ENCODE results near the gene PIP4K2C. TPM values are rescaled to one million over a fixed set of nuclear protein-coding genes. Genes with fewer than 3 reads are reported as not detected.

PIP4K2C gene
- polyA plus RNA-seq, 1 donor: 26.0 TPM

- peaks cover 15% of the 10 kb centered on the region for H3K4me1 ChIP-seq (ENCODE audit: control insufficient read depth, insufficient read depth, low read length)
- H3K27me3 ChIP-seq (ENCODE audit: control insufficient read depth, insufficient read depth, low read length): peaks cover 97% of the 10 kb centered on the region
- 4% methylated on average over 4 of the region's 49 CpGs for WGBS (ENCODE audit: insufficient coverage, low lambda C conversion rate)
- H3K4me3 ChIP-seq (ENCODE audit: low read length): peak overlapping the region; percentile 35
- no peaks in the 10 kb centered on the region for H3K36me3 ChIP-seq (ENCODE audit: control insufficient read depth, insufficient read depth, low read length)
- peaks cover 10% of the 10 kb centered on the region for H3K9me3 ChIP-seq (ENCODE audit: control insufficient read depth, low read depth, low read length)
- H3K27ac ChIP-seq (ENCODE audit: low read length): no peak overlapping the region
- DNase-seq: peak; percentile 42 to 48
Observed at GRCh38 chr12:57621497-57622292, 30.7 kb downstream of the PIP4K2C start.

- Histone ChIP-seq H3K27ac (ENCODE audit: low read length) (no peak overlapping the region), H3K27me3 (ENCODE audit: control insufficient read depth, insufficient read depth, low read length) (peaks cover 99% of the 10 kb centered on the region), H3K36me3 (ENCODE audit: control insufficient read depth, insufficient read depth, low read length) (no peaks in the 10 kb centered on the region), H3K9me3 (ENCODE audit: control insufficient read depth, low read depth, low read length) (peaks cover 13% of the 10 kb centered on the region), H3K4me1 (ENCODE audit: control insufficient read depth, insufficient read depth, low read length) (peaks cover 18% of the 10 kb centered on the region), H3K4me3 (ENCODE audit: low read length) (no peak overlapping the region)
- 80% methylated on average over 1 of the region's 9 CpGs for WGBS (ENCODE audit: insufficient coverage, low lambda C conversion rate)
- DNase-seq: no peak
Observed at GRCh38 chr12:57622293-57623245, 31.6 kb downstream of the PIP4K2C start.

GRCh38 chr12:57623385-57623784 lies 32.4 kb downstream of the PIP4K2C start:
- Histone ChIP-seq H3K27me3 (ENCODE audit: control insufficient read depth, insufficient read depth, low read length) (peaks cover 99% of the 10 kb centered on the region), H3K36me3 (ENCODE audit: control insufficient read depth, insufficient read depth, low read length) (no peaks in the 10 kb centered on the region), H3K4me1 (ENCODE audit: control insufficient read depth, insufficient read depth, low read length) (peaks cover 24% of the 10 kb centered on the region), H3K27ac (ENCODE audit: low read length) (no peak overlapping the region), H3K4me3 (ENCODE audit: low read length) (no peak overlapping the region), H3K9me3 (ENCODE audit: control insufficient read depth, low read depth, low read length) (peaks cover 18% of the 10 kb centered on the region)
- DNase-seq: no peak
- WGBS (ENCODE audit: insufficient coverage, low lambda C conversion rate): 88% methylated on average over 1 of the region's 2 CpGs

GRCh38 chr12:57623811-57624390 lies 32.9 kb downstream of the PIP4K2C start:
- Histone ChIP-seq H3K36me3 (ENCODE audit: control insufficient read depth, insufficient read depth, low read length) (no peaks in the 10 kb centered on the region), H3K27ac (ENCODE audit: low read length) (no peak overlapping the region), H3K4me3 (ENCODE audit: low read length) (no peak overlapping the region), H3K4me1 (ENCODE audit: control insufficient read depth, insufficient read depth, low read length) (peaks cover 24% of the 10 kb centered on the region), H3K27me3 (ENCODE audit: control insufficient read depth, insufficient read depth, low read length) (peaks cover 99% of the 10 kb centered on the region), H3K9me3 (ENCODE audit: control insufficient read depth, low read depth, low read length) (peaks cover 18% of the 10 kb centered on the region)
- no peak for DNase-seq
- no CpG with 5 or more reads among the region's 5 CpGs for WGBS (ENCODE audit: insufficient coverage, low lambda C conversion rate)

GRCh38 chr12:57624441-57625220 lies 33.6 kb downstream of the PIP4K2C start:
- WGBS (ENCODE audit: insufficient coverage, low lambda C conversion rate): no CpG with 5 or more reads among the region's 8 CpGs
- peaks cover 18% of the 10 kb centered on the region for H3K9me3 ChIP-seq (ENCODE audit: control insufficient read depth, low read depth, low read length)
- no peak overlapping the region for H3K4me3 ChIP-seq (ENCODE audit: low read length)
- peaks cover 21% of the 10 kb centered on the region for H3K4me1 ChIP-seq (ENCODE audit: control insufficient read depth, insufficient read depth, low read length)
- DNase-seq: no peak
- no peaks in the 10 kb centered on the region for H3K36me3 ChIP-seq (ENCODE audit: control insufficient read depth, insufficient read depth, low read length)
- H3K27me3 ChIP-seq (ENCODE audit: control insufficient read depth, insufficient read depth, low read length): peaks cover 97% of the 10 kb centered on the region
- H3K27ac ChIP-seq (ENCODE audit: low read length): no peak overlapping the region

GRCh38 chr12:57625261-57626032 lies 34.5 kb downstream of the PIP4K2C start:
- Histone ChIP-seq H3K36me3 (ENCODE audit: control insufficient read depth, insufficient read depth, low read length) (no peaks in the 10 kb centered on the region), H3K9me3 (ENCODE audit: control insufficient read depth, low read depth, low read length) (peaks cover 18% of the 10 kb centered on the region), H3K27ac (ENCODE audit: low read length) (no peak overlapping the region), H3K27me3 (ENCODE audit: control insufficient read depth, insufficient read depth, low read length) (peaks cover 97% of the 10 kb centered on the region), H3K4me1 (ENCODE audit: control insufficient read depth, insufficient read depth, low read length) (peaks cover 19% of the 10 kb centered on the region), H3K4me3 (ENCODE audit: low read length) (no peak overlapping the region)
- no CpG with 5 or more reads among the region's 12 CpGs for WGBS (ENCODE audit: insufficient coverage, low lambda C conversion rate)
- no peak for DNase-seq

GRCh38 chr12:57626111-57626920 lies 35.3 kb downstream of the PIP4K2C start:
- H3K27me3 ChIP-seq (ENCODE audit: control insufficient read depth, insufficient read depth, low read length): peaks cover 97% of the 10 kb centered on the region

GRCh38 chr12:57626921-57627445 lies 36.0 kb downstream of the PIP4K2C start:
- no CpG with 5 or more reads among the region's 9 CpGs for WGBS (ENCODE audit: insufficient coverage, low lambda C conversion rate)
- peaks cover 97% of the 10 kb centered on the region for H3K27me3 ChIP-seq (ENCODE audit: control insufficient read depth, insufficient read depth, low read length)
- H3K4me1 ChIP-seq (ENCODE audit: control insufficient read depth, insufficient read depth, low read length): peaks cover 9% of the 10 kb centered on the region
- no peak for DNase-seq
- H3K36me3 ChIP-seq (ENCODE audit: control insufficient read depth, insufficient read depth, low read length): no peaks in the 10 kb centered on the region
- no peak overlapping the region for H3K4me3 ChIP-seq (ENCODE audit: low read length)
- H3K27ac ChIP-seq (ENCODE audit: low read length): no peak overlapping the region
- peaks cover 11% of the 10 kb centered on the region for H3K9me3 ChIP-seq (ENCODE audit: control insufficient read depth, low read depth, low read length)

More at GRCh38 chr12:57626111-57626920, 35.3 kb downstream of the PIP4K2C start:
- no peak for DNase-seq
- Histone ChIP-seq H3K27ac (ENCODE audit: low read length) (no peak overlapping the region), H3K36me3 (ENCODE audit: control insufficient read depth, insufficient read depth, low read length) (no peaks in the 10 kb centered on the region), H3K9me3 (ENCODE audit: control insufficient read depth, low read depth, low read length) (peaks cover 12% of the 10 kb centered on the region), H3K4me3 (ENCODE audit: low read length) (no peak overlapping the region), H3K4me1 (ENCODE audit: control insufficient read depth, insufficient read depth, low read length) (peaks cover 13% of the 10 kb centered on the region)
- WGBS (ENCODE audit: insufficient coverage, low lambda C conversion rate): no CpG with 5 or more reads among the region's 13 CpGs

Data from large intestine (tissue), 3 donors.